SK-N-MC (cell line): Measurements from ENCODE around the gene CDK17.
"Not testable (repeated sequence)": the region's sequence is repeated elsewhere in the genome, so short reads cannot be mapped to it uniquely, and the experiment has no call there.

Source experiments
- EZH2 ChIP-seq: fragments of 200-600 bp; sonication (generic); IDR thresholded peaks from one replicate; pipeline ENCODE4 v1.6.1; 2017; ENCODE audit warnings: antibody characterized with exemption
- POLR2AphosphoS5 ChIP-seq: IDR thresholded peaks from 2 replicates; pipeline ENCODE4 v1.6.1; 2012; ENCODE audit warnings: mild to moderate bottlenecking, low read depth, low read length, borderline replicate concordance

DNA sequence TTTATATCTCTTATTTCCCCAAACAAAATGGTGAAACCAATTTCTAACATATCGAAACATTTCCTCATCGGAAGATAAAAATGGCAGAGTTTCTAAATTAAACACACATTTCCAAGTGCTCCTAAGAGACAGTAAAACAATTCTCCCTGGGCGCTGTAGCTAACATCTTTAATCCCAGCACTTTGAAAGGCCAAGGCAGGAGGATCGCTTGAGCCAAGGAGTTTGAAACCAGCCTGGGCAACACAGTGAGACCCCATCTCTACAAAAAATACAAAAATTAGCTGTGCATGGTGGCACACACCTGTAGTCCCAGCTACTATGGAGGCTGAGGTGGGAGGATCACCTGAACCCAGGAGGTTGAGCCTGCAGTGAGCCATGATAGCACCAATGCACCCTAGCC, 20.5 kb downstream of the CDK17 start:
- not testable (repeated sequence) for TF ChIP-seq EZH2, POLR2AphosphoS5
